Testis (tissue), 2 donors: ENCODE results near the gene UBALD1.

Experiments used
- POLR2A ChIP-seq: fragments of 450-650 bp; IDR thresholded peaks from one replicate; pipeline ENCODE4 v1.6.1; 2017; ENCODE audit warnings: antibody characterized with exemption, mild to moderate bottlenecking, moderate library complexity
- TF ChIP-seq, protein P1 (sequence below), 3 experiments: fragments of 450-650 bp in 2 of 3; fragments of 200-600 bp in 1 of 3; sonication (generic) in 1 of 3; IDR thresholded peaks; one replicate each; pipeline ENCODE4 v1.5.1; 2016 to 2019; ENCODE audit warnings: antibody characterized with exemption in 3 of 3, mild to moderate bottlenecking in 2 of 3, moderate library complexity in 1 of 3

DNA sequence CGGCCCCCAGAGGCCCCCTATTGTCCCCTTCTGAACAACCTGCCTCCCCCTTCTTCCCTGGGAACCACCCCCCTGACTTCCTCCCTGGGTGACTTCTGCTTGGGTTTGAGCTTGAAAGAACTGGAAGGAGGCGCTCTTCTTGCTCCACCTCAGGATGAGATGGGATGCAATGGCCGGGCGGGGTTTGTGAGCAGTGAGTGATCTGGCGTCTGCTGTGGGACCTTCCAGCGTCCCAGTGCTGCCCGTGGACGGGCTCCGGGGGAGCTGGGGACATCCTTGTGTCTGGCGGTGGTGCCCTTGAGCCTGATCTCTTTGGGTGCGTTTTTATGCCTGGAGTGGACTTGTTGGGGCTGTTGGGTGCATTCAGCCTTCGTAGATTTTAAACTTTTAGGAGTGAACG is 21.5 kb upstream of the UBALD1 start:
- TF ChIP-seq, protein P1, sequence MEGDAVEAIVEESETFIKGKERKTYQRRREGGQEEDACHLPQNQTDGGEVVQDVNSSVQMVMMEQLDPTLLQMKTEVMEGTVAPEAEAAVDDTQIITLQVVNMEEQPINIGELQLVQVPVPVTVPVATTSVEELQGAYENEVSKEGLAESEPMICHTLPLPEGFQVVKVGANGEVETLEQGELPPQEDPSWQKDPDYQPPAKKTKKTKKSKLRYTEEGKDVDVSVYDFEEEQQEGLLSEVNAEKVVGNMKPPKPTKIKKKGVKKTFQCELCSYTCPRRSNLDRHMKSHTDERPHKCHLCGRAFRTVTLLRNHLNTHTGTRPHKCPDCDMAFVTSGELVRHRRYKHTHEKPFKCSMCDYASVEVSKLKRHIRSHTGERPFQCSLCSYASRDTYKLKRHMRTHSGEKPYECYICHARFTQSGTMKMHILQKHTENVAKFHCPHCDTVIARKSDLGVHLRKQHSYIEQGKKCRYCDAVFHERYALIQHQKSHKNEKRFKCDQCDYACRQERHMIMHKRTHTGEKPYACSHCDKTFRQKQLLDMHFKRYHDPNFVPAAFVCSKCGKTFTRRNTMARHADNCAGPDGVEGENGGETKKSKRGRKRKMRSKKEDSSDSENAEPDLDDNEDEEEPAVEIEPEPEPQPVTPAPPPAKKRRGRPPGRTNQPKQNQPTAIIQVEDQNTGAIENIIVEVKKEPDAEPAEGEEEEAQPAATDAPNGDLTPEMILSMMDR (IDR thresholded peaks at IDR 0.05) = no peak
- no peak for TF ChIP-seq POLR2A
